Activated T-cell treated with anti-CD3 and anti-CD28 coated beads, Interleukin-2, amount 50 U/mL, for 48 hours (primary cell): ENCODE results near the gene KCNJ3.

Experiments
- DNase-seq, 2 experiments: peaks; one replicate each; pipeline ENCODE4 v3.0.0-alpha.2; 2020

Gene KCNJ3

GRCh38 chr2:154698296-154698720, at the start of gene KCNJ3:
Gene KCNJ3, plus strand, starts transcription at chr2:154698695. Its CDS starts 81 bp downstream, at chr2:154698776.
- DNase-seq = no peak

- DNase-seq = no peak
Observed at GRCh38 chr2:154655499-154655898, 43.0 kb upstream of the KCNJ3 start.

- DNase-seq = no peak
Observed at GRCh38 chr2:154658854-154659253, 39.6 kb upstream of the KCNJ3 start.

GRCh38 chr2:154664248-154664647, 34.2 kb upstream of the KCNJ3 start:
- DNase-seq = no peak

- DNase-seq = no peak
Observed at GRCh38 chr2:154670083-154670482, 28.4 kb upstream of the KCNJ3 start.

GRCh38 chr2:154673694-154674093, 24.8 kb upstream of the KCNJ3 start:
- no peak for DNase-seq

- DNase-seq = no peak
Observed at GRCh38 chr2:154677401-154677800, 21.1 kb upstream of the KCNJ3 start.

GRCh38 chr2:154681741-154682140, 16.8 kb upstream of the KCNJ3 start:
- no peak for DNase-seq

- DNase-seq = no peak
Observed at GRCh38 chr2:154686162-154686561, 12.3 kb upstream of the KCNJ3 start.

GRCh38 chr2:154688373-154688772, 10.1 kb upstream of the KCNJ3 start:
- no peak for DNase-seq

GRCh38 chr2:154689158-154689557, 9.3 kb upstream of the KCNJ3 start:
- no peak for DNase-seq

- no peak for DNase-seq
Observed at GRCh38 chr2:154692927-154693326, 5.6 kb upstream of the KCNJ3 start.

GRCh38 chr2:154693741-154694340, 4.7 kb upstream of the KCNJ3 start:
- DNase-seq = no peak

- DNase-seq = no peak
Observed at GRCh38 chr2:154694881-154695280, 3.6 kb upstream of the KCNJ3 start.

GRCh38 chr2:154696369-154696768, 2.1 kb upstream of the KCNJ3 start:
- DNase-seq = no peak

GRCh38 chr2:154696810-154697417, 1.6 kb upstream of the KCNJ3 start:
- no peak for DNase-seq

GRCh38 chr2:154697418-154698252, 860 bp upstream of the KCNJ3 start:
- DNase-seq = peak in 1 of 2 experiments; percentile 13

GRCh38 chr2:154698721-154699574, 453 bp downstream of the KCNJ3 start:
- DNase-seq = peak in 1 of 2 experiments; percentile 13

GRCh38 chr2:154699575-154699930, 1.1 kb downstream of the KCNJ3 start:
- no peak for DNase-seq

GRCh38 chr2:154700136-154700535, 1.6 kb downstream of the KCNJ3 start:
- no peak for DNase-seq

GRCh38 chr2:154704991-154705390, 6.5 kb downstream of the KCNJ3 start:
- no peak for DNase-seq

- DNase-seq = no peak
Observed at GRCh38 chr2:154706660-154707059, 8.2 kb downstream of the KCNJ3 start.

- DNase-seq = no peak
Observed at GRCh38 chr2:154707994-154708575, 9.6 kb downstream of the KCNJ3 start.
